DOHH2 (cell line): ENCODE results near the gene AGGF1.

Experiments
- CTCF ChIP-seq: fragments of 200-600 bp; sonication (generic); IDR thresholded peaks from one replicate; pipeline ENCODE4 v1.5.1; 2014; ENCODE audit warnings: antibody characterized with exemption, mild to moderate bottlenecking, low read depth, low read length; ENCODE audit not compliant: poor library complexity, severe bottlenecking
- EZH2phosphoT487 ChIP-seq: fragments of 200-600 bp; sonication (generic); IDR thresholded peaks from 2 replicates; pipeline ENCODE4 v1.6.1; 2017; ENCODE audit warnings: borderline replicate concordance, mild to moderate bottlenecking, antibody characterized with exemption, low read length, moderate library complexity, mixed read lengths

- TF ChIP-seq CTCF (no peak), EZH2phosphoT487 (no peak)
These were observed 36.0 kb downstream of the AGGF1 start for GRCh38 chr5:77066184-77066583.
